Endodermal cell (in vitro differentiated cells): Measurements from ENCODE around the gene SLC4A5. TPM values are rescaled to one million over a fixed set of nuclear protein-coding genes. Genes with fewer than 3 reads are reported as not detected.

Source experiments
- DNase-seq: peaks from one replicate; pipeline ENCODE4 v3.0.0-alpha.2; 2017
- H3K27ac ChIP-seq: 2 replicates; pipeline ENCODE4 v1.5.1; 2013; ENCODE audit warnings: mild to moderate bottlenecking, low read depth, low read length, moderate library complexity
- H3K27me3 ChIP-seq: 2 replicates; pipeline ENCODE4 v1.6.1; 2013; ENCODE audit warnings: mild to moderate bottlenecking, low read length, moderate library complexity; ENCODE audit not compliant: insufficient read depth, control insufficient read depth, poor library complexity, severe bottlenecking
- H3K36me3 ChIP-seq: 2 replicates; pipeline ENCODE4 v1.7.0; 2013; ENCODE audit warnings: mild to moderate bottlenecking, low read length, moderate library complexity; ENCODE audit not compliant: control insufficient read depth, insufficient read depth
- H3K4me1 ChIP-seq: one replicate; pipeline ENCODE4 v1.7.0; 2013; ENCODE audit warnings: low read length; ENCODE audit not compliant: control insufficient read depth, insufficient read depth
- H3K4me3 ChIP-seq: 2 replicates; pipeline ENCODE4 v1.5.1; 2013; ENCODE audit warnings: mild to moderate bottlenecking, low read length, moderate library complexity
- H3K9ac ChIP-seq: 2 replicates; pipeline ENCODE4 v1.6.1; 2013; ENCODE audit warnings: mild to moderate bottlenecking, low read length, moderate library complexity; ENCODE audit not compliant: poor library complexity, severe bottlenecking; ENCODE audit errors: extremely low read depth
- H3K9me3 ChIP-seq: 2 replicates; pipeline ENCODE4 v1.6.1; 2013; ENCODE audit warnings: mild to moderate bottlenecking, low read length, moderate library complexity; ENCODE audit not compliant: control insufficient read depth
- H3K27ac Mint-ChIP-seq: 2 replicates; pipeline ENCODE4 v1.8.0; 2020; ENCODE audit warnings: mixed read lengths
- H3K27me3 Mint-ChIP-seq: 2 replicates; pipeline ENCODE4 v1.8.0; 2021; ENCODE audit warnings: mild to moderate bottlenecking, mixed read lengths; ENCODE audit not compliant: insufficient read depth
- H3K36me3 Mint-ChIP-seq: 2 replicates; pipeline ENCODE4 v1.8.0; 2020; ENCODE audit warnings: low read depth, mixed read lengths
- H3K4me1 Mint-ChIP-seq: 2 replicates; pipeline ENCODE4 v1.8.0; 2020; ENCODE audit warnings: mixed read lengths
- H3K4me3 Mint-ChIP-seq: 2 replicates; pipeline ENCODE4 v1.8.0; 2020; ENCODE audit warnings: mild to moderate bottlenecking, moderate library complexity, mixed read lengths
- H3K9me3 Mint-ChIP-seq: 2 replicates; pipeline ENCODE4 v1.8.0; 2020; ENCODE audit warnings: mild to moderate bottlenecking, mixed read lengths
- WGBS, 2 experiments: methylation state at CpG; one replicate each; pipeline versions ENCODE4 v1.1.5 to v1.1.7; 2013; ENCODE audit warnings: missing lambda C conversion rate in 2 of 2, mixed read lengths in 1 of 2; ENCODE audit not compliant: insufficient coverage in 1 of 2, insufficient read length in 1 of 2; 5-methylcytosine and 5-hydroxymethylcytosine counted together
- total RNA-seq, 2 donors: library from RNA; stranded (reverse); fragmentation: NEBNext Ultra II Directional in 1 of 2; extraction: Animal tissue kit (Norgen Biotek cat#: 25700) in 1 of 2; gene quantifications; 2 replicates in 1 of 2; 3 replicates in 1 of 2; pipeline ENCODE4 v1.2.1, GENCODE V29; 2021
- TF ChIP-seq, protein P1 (sequence below): fragments of 200-600 bp; sonication (generic); conservative IDR thresholded peaks from 2 replicates; pipeline ENCODE4 v1.5.0; 2021; ENCODE audit warnings: antibody characterized with exemption, mild to moderate bottlenecking

Gene SLC4A5
- total RNA-seq, 2 donors from 2014 or later: 2.5 to 3.7 TPM

DNA sequence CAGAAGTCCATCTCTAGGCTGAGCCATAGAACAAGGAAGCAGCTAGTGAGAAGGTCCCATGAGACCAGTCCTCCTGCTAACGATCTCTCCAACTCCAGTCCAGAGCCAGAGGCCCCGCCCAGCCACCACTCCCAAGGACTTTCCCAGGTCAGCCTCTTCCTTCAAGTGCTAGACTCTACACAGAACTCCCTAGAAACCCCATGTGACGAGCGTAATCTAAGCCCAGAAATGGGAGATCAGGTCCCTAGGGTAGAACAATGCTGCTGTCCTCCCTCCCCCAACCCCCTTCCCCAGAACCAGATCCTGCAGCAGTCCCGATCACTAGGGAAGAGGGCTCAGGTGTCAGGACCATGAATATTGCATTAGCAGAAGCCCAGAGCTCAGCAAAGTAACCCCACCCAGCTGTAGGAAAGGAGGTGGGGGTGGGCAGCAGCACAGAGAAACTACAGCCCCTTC is 30.0 kb upstream of the SLC4A5 start:
- no peaks in the 10 kb centered on the region for H3K9me3 ChIP-seq
- no peaks in the 10 kb centered on the region for H3K27me3 ChIP-seq
- H3K27ac Mint-ChIP-seq: peak overlapping the region; percentile 64
- H3K27ac ChIP-seq: no peak overlapping the region
- H3K36me3 Mint-ChIP-seq: peaks cover 52% of the 10 kb centered on the region
- no peaks in the 10 kb centered on the region for H3K9me3 Mint-ChIP-seq
- no peak overlapping the region for H3K9ac ChIP-seq
- peak; percentile 64 for DNase-seq
- peaks cover 23% of the 10 kb centered on the region for H3K4me1 Mint-ChIP-seq
- peaks cover 13% of the 10 kb centered on the region for H3K4me1 ChIP-seq
- no peaks in the 10 kb centered on the region for H3K27me3 Mint-ChIP-seq
- peak overlapping the region; percentile 77 for H3K4me3 ChIP-seq
- H3K36me3 ChIP-seq: peaks cover 79% of the 10 kb centered on the region
- TF ChIP-seq, protein P1, sequence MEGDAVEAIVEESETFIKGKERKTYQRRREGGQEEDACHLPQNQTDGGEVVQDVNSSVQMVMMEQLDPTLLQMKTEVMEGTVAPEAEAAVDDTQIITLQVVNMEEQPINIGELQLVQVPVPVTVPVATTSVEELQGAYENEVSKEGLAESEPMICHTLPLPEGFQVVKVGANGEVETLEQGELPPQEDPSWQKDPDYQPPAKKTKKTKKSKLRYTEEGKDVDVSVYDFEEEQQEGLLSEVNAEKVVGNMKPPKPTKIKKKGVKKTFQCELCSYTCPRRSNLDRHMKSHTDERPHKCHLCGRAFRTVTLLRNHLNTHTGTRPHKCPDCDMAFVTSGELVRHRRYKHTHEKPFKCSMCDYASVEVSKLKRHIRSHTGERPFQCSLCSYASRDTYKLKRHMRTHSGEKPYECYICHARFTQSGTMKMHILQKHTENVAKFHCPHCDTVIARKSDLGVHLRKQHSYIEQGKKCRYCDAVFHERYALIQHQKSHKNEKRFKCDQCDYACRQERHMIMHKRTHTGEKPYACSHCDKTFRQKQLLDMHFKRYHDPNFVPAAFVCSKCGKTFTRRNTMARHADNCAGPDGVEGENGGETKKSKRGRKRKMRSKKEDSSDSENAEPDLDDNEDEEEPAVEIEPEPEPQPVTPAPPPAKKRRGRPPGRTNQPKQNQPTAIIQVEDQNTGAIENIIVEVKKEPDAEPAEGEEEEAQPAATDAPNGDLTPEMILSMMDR: no peak
- peak overlapping the region; percentile 59 for H3K4me3 Mint-ChIP-seq
- 84 to 100% methylated on average over 2 to 5 of the region's 5 CpGs for WGBS, 2 experiments

DNA sequence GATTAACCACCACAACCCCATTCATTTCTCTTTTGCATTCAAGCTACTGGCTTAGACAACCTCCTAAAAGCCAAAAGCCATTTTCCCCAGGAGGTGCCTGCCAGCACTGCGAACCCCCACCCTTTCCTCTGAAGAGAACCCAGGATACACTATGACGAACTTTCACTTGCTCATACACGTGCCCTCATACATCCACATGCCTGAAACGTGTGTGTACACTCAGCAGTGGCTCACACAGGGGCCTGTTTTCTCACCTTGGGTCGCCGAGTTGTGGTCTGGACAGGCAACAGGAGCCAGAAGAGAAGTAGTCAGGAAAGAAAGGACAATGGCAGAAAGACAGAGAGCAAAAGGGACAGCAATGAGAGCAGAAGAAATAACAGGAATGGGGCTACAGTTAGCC is 29.5 kb upstream of the SLC4A5 start:
- H3K9me3 Mint-ChIP-seq: no peaks in the 10 kb centered on the region
- TF ChIP-seq, protein P1: no peak
- DNase-seq: no peak
- no peaks in the 10 kb centered on the region for H3K27me3 ChIP-seq
- no peak overlapping the region for H3K4me3 ChIP-seq
- no peak overlapping the region for H3K4me3 Mint-ChIP-seq
- H3K27ac ChIP-seq: no peak overlapping the region
- H3K36me3 ChIP-seq: peaks cover 79% of the 10 kb centered on the region
- 90 to 97% methylated on average over 4 to 6 of the region's 6 CpGs for WGBS, 2 experiments
- no peaks in the 10 kb centered on the region for H3K27me3 Mint-ChIP-seq
- no peaks in the 10 kb centered on the region for H3K9me3 ChIP-seq
- H3K9ac ChIP-seq: no peak overlapping the region
- peak overlapping the region; percentile 38 for H3K27ac Mint-ChIP-seq
- H3K36me3 Mint-ChIP-seq: peaks cover 53% of the 10 kb centered on the region
- peaks cover 13% of the 10 kb centered on the region for H3K4me1 ChIP-seq
- peaks cover 21% of the 10 kb centered on the region for H3K4me1 Mint-ChIP-seq

DNA sequence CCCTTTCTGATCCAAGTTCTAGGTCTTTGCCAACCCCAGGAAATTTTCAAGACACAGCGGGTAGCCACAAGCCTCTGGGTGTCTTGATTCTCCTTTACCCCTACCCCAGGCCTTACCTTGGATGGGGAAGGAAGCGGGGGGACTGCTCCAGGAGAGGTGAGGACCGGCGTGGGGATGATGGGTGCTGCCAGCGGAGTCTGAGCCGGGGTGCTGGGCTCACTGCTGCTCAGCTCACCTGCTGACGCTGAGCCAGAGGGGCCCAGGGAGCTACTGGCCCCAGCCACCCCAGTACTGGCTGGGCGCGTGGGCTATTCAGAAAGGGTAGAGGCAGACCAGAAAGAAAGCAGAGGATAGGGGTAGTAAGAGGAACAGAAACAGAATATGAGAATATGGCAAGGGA is 28.2 kb upstream of the SLC4A5 start:
- Histone ChIP-seq H3K4me3 (no peak overlapping the region), H3K4me1 (peaks cover 13% of the 10 kb centered on the region), H3K36me3 (peaks cover 81% of the 10 kb centered on the region), H3K27ac (no peak overlapping the region), H3K9me3 (no peaks in the 10 kb centered on the region), H3K9ac (no peak overlapping the region), H3K27me3 (no peaks in the 10 kb centered on the region)
- TF ChIP-seq, protein P1: no peak
- DNase-seq: no peak
- H3K4me3 Mint-ChIP-seq: no peak overlapping the region
- no peaks in the 10 kb centered on the region for H3K27me3 Mint-ChIP-seq
- 90 to 94% methylated on average over 5 to 9 of the region's 9 CpGs for WGBS, 2 experiments
- no peaks in the 10 kb centered on the region for H3K9me3 Mint-ChIP-seq
- peak overlapping the region; percentile 10 for H3K27ac Mint-ChIP-seq
- peaks cover 21% of the 10 kb centered on the region for H3K4me1 Mint-ChIP-seq
- peaks cover 58% of the 10 kb centered on the region for H3K36me3 Mint-ChIP-seq
